GDM1 (cell line): ENCODE measurements around the gene CTSH.
A peak's percentile ranks its signal among the peaks of the same experiment; 100 is the strongest.
"Not testable (repeated sequence)": the region's sequence is repeated elsewhere in the genome, so short reads cannot be mapped to it uniquely, and the experiment has no call there.

Experiments used
- DNase-seq: peaks from one replicate; lab custom pipeline; 2025; lab: John Stamatoyannopoulos, UW

Gene CTSH

GRCh38 chr15:78921940-78922339, 22.9 kb downstream of the CTSH start:
- no peak for DNase-seq

DNA sequence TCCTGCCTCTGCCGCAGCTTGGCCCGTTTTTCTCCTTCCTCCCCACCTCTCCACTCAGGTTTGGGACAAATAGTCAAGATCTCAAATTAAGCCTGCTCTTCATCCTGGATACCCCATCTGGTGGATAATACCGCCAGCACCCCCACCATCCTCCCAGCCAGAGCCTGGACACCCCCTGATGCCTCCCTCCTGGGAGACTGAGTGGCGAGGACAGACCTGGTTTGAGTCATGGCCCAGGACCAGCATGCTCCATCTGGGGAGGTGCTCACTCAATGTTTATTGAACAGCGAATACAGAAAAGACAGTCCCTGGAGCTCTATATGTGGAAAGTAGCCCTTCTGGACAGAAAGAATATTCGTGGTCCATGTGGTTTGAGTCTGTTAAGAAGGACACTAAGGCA, 23.3 kb downstream of the CTSH start:
- no peak for DNase-seq

DNA sequence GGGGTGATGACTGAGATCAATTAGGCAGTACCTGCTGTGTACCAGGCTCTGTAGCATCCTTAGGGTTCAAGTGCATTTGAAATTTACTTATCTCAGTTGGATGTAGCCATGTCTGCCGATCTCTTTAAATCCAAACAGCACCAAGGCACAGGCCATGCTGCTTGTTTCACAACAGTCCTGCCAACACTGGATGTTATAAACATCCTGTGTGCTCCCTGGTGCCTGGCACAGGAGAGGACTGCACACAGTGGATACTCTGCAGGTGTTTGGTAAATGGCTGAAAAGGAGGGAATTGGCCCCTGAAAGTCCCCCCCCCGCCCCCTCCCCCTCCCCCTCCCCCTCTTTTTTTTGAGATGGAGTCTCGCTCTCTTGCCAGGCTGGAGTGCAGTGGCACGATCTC, 27.0 kb downstream of the CTSH start:
- no peak for DNase-seq

DNA sequence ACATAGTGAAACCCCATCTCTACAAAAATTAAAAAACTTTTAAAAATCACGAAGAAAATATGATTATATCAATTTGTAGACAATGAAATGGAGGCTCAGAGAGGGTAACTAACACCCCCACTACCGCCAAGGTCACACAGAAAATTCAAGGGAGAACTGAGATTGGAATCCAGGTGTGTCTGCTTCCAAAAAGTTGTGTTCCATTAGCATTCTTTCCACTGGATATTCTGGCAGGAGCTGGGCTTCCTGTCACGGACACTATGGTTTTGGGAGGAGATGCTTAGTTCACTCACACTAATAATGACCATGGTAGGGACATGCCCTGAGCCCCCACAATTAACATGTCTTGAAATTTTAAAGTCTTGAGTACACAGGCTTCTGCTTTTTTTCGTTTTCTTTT, 28.8 kb downstream of the CTSH start:
- DNase-seq = no peak

DNA sequence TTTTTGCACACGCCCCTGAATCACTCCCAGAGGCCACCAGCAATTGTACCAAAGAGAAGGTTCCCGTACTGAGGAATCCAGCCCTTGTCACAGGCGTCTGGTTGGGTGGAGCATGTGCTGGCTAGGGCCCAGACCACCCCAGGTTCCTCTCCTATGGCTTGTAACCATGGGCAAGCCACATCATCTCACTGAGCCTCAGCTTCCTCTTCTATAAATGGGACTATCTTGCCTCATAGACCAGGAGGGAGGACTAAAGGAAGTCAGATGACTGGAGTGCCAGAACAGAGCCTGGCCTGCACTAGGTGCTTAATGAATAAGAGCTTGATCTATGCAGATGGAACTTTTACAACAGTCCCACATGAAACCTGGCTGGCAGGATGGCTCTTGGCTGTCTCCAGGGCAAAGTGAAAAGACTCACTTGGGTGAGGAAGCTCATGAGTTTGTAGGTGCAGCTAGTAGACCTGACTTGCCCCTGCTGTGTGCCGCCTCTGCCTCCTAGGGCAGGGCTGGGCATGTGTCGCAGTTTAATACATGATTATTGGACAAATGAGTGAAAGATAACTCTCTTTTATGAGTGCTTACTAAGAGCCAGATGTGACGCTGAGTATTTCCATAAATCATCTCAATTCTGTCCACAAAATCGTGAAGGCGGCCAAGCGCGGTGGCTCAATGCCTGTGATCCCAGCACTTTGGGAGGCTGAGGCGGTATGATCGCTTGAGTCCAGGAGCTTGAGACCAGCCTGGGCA, 29.3 kb downstream of the CTSH start:
- DNase-seq = peak; percentile 87

DNA sequence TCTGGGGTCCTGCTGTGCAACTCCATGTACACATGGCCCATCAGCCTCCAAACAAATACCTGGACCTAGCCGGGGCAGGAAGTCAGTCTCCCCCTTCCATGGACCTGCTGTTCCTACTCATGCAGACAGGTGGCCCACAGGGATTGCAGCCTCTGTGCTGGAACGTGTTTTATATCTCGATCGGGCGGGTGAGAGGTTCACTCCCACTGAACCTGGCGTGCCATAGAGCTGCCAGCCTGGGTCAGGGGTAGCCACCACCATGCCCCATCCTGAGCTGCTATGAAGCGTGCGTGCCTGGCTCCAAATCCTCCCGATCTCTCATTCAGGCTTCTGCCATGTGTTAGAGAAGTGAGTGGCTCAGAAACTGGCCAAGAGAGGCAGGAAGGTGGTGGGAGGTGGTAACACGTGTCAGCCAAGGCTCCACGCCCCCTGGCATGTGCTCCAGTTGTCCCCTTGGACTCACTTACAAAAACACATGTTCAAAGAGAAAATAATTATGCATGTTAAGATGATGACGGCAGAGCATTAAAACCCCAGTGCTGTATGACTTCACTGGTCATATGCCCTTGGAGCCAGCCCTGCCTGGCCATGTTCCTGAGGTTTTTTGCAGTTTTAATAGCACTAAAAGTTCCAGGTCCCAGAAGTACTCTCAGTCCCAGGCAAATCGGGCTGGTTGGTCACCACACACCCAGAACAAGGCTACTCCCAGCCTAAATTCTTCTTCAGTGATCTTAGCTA, 30.6 kb downstream of the CTSH start:
- DNase-seq = no peak

DNA sequence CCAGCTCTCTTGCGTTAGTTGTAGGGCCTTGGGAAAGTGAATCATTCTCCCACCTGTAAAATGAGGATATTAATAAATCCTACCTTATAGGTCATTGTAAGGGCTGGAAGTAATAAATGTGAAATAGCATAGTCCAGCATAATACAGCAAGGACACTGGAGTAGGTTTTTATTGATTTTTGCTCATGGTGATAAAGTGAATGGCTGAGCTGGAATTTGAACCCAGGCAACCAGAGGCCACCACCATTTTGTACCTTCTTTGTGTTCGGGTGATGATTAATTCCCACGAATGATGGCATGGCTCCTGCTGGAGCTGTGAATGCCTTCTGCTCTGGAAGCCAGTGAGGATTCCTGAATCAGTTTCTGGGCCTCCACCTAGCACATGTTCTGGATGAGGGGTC, 31.8 kb downstream of the CTSH start:
- no peak for DNase-seq

GRCh38 chr15:78912316-78912715, 32.5 kb downstream of the CTSH start:
- no peak for DNase-seq

GRCh38 chr15:78910271-78910670, 34.6 kb downstream of the CTSH start:
- DNase-seq = no peak

DNA sequence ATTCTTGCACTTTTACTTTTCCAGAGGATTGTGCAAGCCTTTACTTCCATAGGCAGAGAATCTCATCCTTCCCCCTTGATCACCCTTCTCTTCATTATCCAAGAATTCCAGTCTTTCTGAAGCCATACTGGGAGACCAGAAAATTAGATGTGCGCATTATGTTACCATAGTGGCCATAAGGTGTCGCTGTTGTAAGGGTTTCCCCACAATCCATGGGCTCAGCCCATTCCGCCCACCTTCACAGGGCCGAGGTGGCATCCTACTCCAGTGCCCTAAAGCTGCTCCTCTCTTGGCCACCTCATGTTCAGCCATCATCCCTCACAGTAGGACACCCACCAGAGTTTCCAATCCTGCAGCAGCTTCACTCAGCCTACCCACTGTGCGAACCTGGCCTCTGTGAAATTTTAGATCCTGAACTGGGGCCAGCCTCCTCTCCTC, 35.0 kb downstream of the CTSH start:
- DNase-seq = peak; percentile 23

DNA sequence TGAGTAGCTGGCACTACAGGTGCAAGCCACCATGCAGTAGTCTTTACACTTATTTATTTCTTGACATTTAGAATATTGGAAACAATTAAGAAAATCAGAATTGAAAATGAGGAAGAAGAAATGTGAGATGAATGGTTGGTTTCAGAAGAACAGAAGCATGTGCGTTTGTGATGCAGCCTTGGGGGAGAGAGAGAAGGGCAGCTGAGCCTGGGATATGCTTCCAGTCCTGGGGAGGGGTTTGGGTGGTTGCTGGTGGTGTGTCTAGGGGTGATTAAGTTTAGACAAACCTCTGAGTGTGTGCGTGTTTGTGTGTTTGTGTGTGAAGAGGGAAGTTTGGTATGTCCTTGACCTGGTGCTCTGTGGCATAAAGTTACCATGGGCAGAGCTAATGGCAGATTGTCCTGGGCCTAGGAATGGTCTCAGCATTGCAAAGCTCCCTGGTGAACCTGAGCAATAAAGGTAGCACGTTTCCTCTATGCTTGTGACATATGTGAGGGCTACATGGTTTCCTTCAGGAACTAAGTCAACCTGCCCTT, 35.6 kb downstream of the CTSH start:
- DNase-seq = no peak

DNA sequence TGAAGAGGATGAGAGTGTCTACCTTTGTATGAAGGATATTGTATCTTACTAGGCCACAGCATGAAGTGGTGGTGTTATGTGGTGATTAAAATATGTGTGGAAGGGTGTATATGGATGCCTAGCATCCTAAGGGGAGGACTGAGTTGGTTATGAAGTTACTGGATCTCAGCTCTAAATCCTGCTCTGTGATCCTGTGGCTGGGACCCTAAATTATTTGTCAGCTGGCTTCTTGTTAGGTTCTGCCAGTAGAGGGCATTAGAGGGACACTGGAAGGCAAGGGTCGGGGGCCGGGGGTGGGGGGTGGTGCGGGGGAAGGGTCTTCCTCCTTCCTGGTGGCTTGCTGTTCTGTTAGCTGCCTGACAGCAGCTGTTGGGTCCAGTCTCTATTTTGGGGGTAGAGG, 37.3 kb downstream of the CTSH start:
- DNase-seq = no peak

DNA sequence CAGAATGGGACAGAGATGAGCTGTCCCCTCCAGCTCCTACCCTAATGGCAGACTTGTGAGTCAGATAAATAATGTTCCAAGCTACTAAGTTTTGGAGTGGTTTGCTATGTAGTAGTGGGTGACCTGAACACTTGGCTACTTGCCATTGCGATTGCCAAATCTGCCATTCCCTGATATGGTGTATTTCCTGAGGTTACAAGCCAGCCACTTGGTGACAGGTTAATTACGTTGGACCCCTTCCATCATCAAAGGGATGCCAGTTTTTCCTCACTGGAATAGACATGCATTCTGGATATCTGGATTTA, 38.6 kb downstream of the CTSH start:
- DNase-seq = no peak

GRCh38 chr15:78904599-78905358, 40.1 kb downstream of the CTSH start:
- DNase-seq = no peak

DNA sequence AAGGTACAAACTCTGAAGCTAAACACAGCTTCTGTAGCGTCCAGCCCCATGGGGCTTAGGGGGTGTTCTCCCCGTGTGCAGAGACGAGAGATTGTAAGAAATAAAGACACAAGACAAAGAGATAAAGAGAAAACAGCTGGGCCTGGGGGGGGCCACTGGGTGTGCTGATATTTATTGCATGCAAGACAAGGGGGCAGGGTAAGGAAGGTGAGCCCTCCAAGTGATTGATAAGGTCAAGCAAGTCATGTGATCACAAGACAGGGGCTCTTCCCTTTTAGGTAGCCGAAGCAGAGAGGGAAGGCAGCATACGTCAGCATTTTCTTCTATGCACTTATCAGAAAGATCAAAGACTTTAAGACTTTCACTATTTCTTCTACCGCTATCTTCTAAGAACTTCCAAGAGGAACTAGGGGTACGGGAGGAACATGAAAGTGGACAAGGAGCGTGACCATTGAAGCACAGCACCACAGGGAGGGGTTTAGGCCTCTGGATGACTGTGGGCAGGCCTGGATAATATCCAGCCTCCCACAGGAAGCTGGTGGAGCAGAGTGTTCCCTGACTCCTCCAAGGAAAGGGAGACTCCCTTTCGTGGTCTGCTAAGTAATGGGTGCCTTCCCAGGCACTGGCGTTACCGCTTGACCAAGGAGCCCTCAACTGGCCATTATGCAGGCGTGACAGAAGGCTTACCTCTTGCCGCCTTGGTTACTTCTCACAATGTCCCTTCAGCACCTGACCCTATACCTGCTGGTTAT, 42.4 kb downstream of the CTSH start:
- not testable (repeated sequence) for DNase-seq

DNA sequence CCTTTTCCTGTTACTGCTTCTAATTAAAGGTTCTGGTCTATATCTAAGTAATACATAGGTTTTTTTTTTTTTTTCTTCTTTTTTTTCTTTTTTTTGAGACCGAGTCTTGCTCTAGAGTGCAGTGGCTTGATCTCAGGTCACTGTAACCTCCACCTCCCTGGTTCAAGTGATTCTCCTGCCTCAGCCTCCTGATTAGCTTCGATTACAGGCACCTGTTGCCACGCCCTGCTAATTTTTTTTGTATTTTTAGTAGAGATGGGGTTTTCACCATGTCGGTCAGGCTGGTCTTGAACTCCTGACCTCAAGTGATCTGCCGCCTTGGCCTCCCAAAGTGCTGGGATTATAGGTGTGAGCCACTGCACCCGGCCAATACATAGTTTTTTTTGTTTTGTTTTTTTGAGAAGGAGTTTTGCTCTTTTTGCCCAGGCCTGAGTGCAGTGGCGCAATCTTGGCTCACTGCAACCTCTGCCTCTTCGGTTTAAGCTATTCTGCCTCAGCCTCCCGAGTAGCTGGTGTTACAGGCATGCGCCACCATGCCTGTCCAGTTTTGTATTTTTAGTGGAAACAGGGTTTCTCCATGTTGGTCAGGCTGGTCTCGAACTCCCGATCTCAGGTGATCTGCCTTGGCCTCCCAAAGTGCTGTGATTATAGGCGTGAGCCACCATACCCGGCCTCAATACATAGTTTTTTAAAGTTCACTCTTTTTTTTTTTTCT, 43.9 kb downstream of the CTSH start:
- not testable (repeated sequence) for DNase-seq

GRCh38 chr15:78898540-78898939, 46.3 kb downstream of the CTSH start:
- no peak for DNase-seq

DNA sequence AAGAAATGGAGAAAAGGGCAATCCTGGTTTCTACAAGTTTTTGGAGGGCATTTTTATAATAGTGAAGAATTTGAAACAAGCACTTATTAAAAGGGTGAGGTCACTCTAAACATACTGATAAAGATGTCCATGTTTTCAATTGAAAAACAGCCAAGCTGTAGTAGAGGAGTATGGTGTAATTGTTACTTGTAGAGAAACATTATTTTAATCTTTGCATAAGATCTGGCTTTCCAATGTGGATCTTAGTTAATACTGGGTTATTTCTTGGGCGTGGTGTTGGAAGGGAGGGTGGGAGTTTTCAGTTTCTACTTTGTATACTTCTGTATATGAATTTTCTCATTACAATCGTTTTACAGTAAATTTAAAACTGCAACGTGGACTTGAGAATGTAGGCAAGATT, 49.4 kb downstream of the CTSH start:
- no peak for DNase-seq

DNA sequence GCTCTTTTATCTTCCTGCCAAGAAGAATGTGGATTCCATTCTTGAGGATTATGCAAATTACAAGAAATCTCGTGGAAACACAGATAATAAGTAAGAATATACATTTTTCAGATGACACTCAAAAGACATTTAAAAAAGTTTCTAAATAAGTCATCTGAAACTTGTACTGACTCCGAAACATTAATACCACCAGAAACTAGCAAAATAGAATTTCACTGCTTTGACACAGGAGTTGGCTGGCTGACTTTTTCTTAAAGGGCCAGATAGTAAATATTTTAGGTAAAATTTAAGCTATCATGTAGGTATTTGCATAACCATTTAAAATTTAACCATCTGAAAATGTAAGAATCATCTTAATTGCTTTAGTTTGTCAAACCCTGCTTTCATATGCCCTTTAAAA, 51.3 kb downstream of the CTSH start:
- DNase-seq = no peak

GRCh38 chr15:78889000-78889399, 55.8 kb downstream of the CTSH start:
- DNase-seq = no peak

- no peak for DNase-seq
Observed at GRCh38 chr15:78881681-78882080, 63.2 kb downstream of the CTSH start.
